IPS-18c (cell line): ENCODE results near the gene ZFYVE21.

Experiments
- H3K4me3 ChIP-seq: 2 replicates; pipeline ENCODE4 v1.7.0; 2013; ENCODE audit warnings: low read depth, mild to moderate bottlenecking, low read length, moderate library complexity; ENCODE audit not compliant: insufficient read depth
- H3K9me3 ChIP-seq: one replicate; pipeline ENCODE4 v1.6.1; 2013; ENCODE audit warnings: mild to moderate bottlenecking, low read length, moderate library complexity; ENCODE audit not compliant: control insufficient read depth, insufficient read depth

ZFYVE21 gene

GRCh38 chr14:103712633-103713247 lies 2.9 kb upstream of the ZFYVE21 start:
- Histone ChIP-seq H3K9me3 (no peaks in the 10 kb centered on the region), H3K4me3 (no peak overlapping the region)

GRCh38 chr14:103713304-103714062 lies 2.1 kb upstream of the ZFYVE21 start:
- H3K4me3 ChIP-seq: no peak overlapping the region; the same call in 1 of the 2 replicates
- H3K9me3 ChIP-seq: no peaks in the 10 kb centered on the region

GRCh38 chr14:103714063-103714724 lies 1.4 kb upstream of the ZFYVE21 start:
- peak overlapping the region; percentile 84 for H3K4me3 ChIP-seq
- H3K9me3 ChIP-seq: no peaks in the 10 kb centered on the region

GRCh38 chr14:103716091-103716801 lies 636 bp downstream of the ZFYVE21 start:
- Histone ChIP-seq H3K9me3 (no peaks in the 10 kb centered on the region), H3K4me3 (peak overlapping the region; percentile 73)

GRCh38 chr14:103716899-103717411 lies 1.3 kb downstream of the ZFYVE21 start:
- Histone ChIP-seq H3K9me3 (no peaks in the 10 kb centered on the region), H3K4me3 (peak overlapping the region; percentile 73; the same call in 1 of the 2 replicates)

- H3K9me3 ChIP-seq: no peaks in the 10 kb centered on the region
- H3K4me3 ChIP-seq: no peak overlapping the region
Observed at GRCh38 chr14:103718572-103718971, 3.0 kb downstream of the ZFYVE21 start.

- Histone ChIP-seq H3K4me3 (no peak overlapping the region), H3K9me3 (peaks cover 2% of the 10 kb centered on the region)
Observed at GRCh38 chr14:103719751-103720150, 4.1 kb downstream of the ZFYVE21 start.

GRCh38 chr14:103721334-103722120 lies 5.9 kb downstream of the ZFYVE21 start:
- H3K4me3 ChIP-seq: no peak overlapping the region

GRCh38 chr14:103723748-103724081 lies 8.1 kb downstream of the ZFYVE21 start:
- no peak overlapping the region for H3K4me3 ChIP-seq
- H3K9me3 ChIP-seq: peaks cover 2% of the 10 kb centered on the region

More at GRCh38 chr14:103721334-103722120, 5.9 kb downstream of the ZFYVE21 start:
- peaks cover 2% of the 10 kb centered on the region for H3K9me3 ChIP-seq

- Histone ChIP-seq H3K4me3 (no peak overlapping the region), H3K9me3 (peaks cover 2% of the 10 kb centered on the region)
Observed at GRCh38 chr14:103724116-103724515, 8.5 kb downstream of the ZFYVE21 start.

GRCh38 chr14:103725001-103725682 lies 9.5 kb downstream of the ZFYVE21 start:
- Histone ChIP-seq H3K9me3 (peaks cover 2% of the 10 kb centered on the region), H3K4me3 (no peak overlapping the region)

- no peak overlapping the region for H3K4me3 ChIP-seq
- H3K9me3 ChIP-seq: peaks cover 2% of the 10 kb centered on the region
Observed at GRCh38 chr14:103725739-103726395, 10.3 kb downstream of the ZFYVE21 start.

GRCh38 chr14:103726474-103726873 lies 10.9 kb downstream of the ZFYVE21 start:
- Histone ChIP-seq H3K4me3 (no peak overlapping the region), H3K9me3 (peaks cover 2% of the 10 kb centered on the region)

GRCh38 chr14:103727313-103727980 lies 11.8 kb downstream of the ZFYVE21 start:
- no peak overlapping the region for H3K4me3 ChIP-seq
- peaks cover 2% of the 10 kb centered on the region for H3K9me3 ChIP-seq

GRCh38 chr14:103728141-103728540 lies 12.5 kb downstream of the ZFYVE21 start:
- H3K4me3 ChIP-seq: no peak overlapping the region
- H3K9me3 ChIP-seq: peaks cover 2% of the 10 kb centered on the region
